Prostate gland (tissue), 2 donors: ENCODE data around the gene SURF1. TPM values are rescaled to one million over a fixed set of nuclear protein-coding genes. Genes with fewer than 3 reads are reported as not detected.

Source experiments
- DNase-seq: peaks from one replicate; pipeline ENCODE4 v3.0.0-alpha.2; 2019; ENCODE audit warnings: low spot score
- H3K27ac ChIP-seq, 2 donors: fragments of 200-600 bp; sonication (generic); 2 replicates each; pipeline ENCODE4 v1.5.1; 2017 to 2019
- H3K27me3 ChIP-seq: fragments of 200-600 bp; sonication (generic); replicated peaks from 2 replicates; pipeline ENCODE4 v1.5.1; 2019; ENCODE audit not compliant: insufficient read depth
- H3K36me3 ChIP-seq, 2 donors: fragments of 200-600 bp; sonication (generic); 1 replicate in 1 of 2; 2 replicates in 1 of 2; pipeline versions ENCODE4 v1.5.1 to v1.8.1; 2017 to 2019
- H3K4me1 ChIP-seq: fragments of 200-600 bp; sonication (generic); replicated peaks from 2 replicates; pipeline ENCODE4 v1.5.1; 2019
- H3K4me3 ChIP-seq, 2 donors: fragments of 200-600 bp; sonication (generic); 2 replicates each; pipeline ENCODE4 v1.5.1; 2017 to 2019
- H3K9me3 ChIP-seq: fragments of 200-600 bp; sonication (generic); 2 replicates; pipeline ENCODE4 v1.5.1; 2017
- POLR2A ChIP-seq: fragments of 450-650 bp; IDR thresholded peaks from one replicate; pipeline ENCODE4 v1.6.1; 2016; ENCODE audit warnings: antibody characterized with exemption, mild to moderate bottlenecking
- POLR2AphosphoS5 ChIP-seq: sonication (generic); formaldehyde crosslinking; IDR thresholded peaks from one replicate; pipeline ENCODE4 v1.6.1; 2017; ENCODE audit warnings: antibody characterized with exemption
- WGBS: methylation state at CpG from one replicate; pipeline ENCODE4 v1.1.5; 2018; 5-methylcytosine and 5-hydroxymethylcytosine counted together
- intact Hi-C: fragments of 100-400 bp; cut with DNase I; formaldehyde crosslinking; loops from one replicate; pipeline ENCODE4 v1.14.2; 2022
- total RNA-seq, 2 donors: library from RNA; depleted of rRNA; stranded (reverse); fragments of >200 nt; gene quantifications; one replicate each; pipeline ENCODE4 v1.1.0, GENCODE V29; 2016
- TF ChIP-seq, protein P1 (sequence below), 4 experiments: fragments of 200-600 bp in 2 of 4; fragments of 450-650 bp in 2 of 4; sonication (generic) in 2 of 4; IDR thresholded peaks; 1 replicate in 3 of 4; 2 replicates in 1 of 4; pipeline ENCODE4 v1.5.1; 2016 to 2019; ENCODE audit warnings: antibody characterized with exemption in 4 of 4, mild to moderate bottlenecking in 2 of 4, moderate library complexity in 2 of 4

Gene SURF1
- total RNA-seq, 2 donors from 2014 or later: 53.3 to 73.8 TPM

DNA sequence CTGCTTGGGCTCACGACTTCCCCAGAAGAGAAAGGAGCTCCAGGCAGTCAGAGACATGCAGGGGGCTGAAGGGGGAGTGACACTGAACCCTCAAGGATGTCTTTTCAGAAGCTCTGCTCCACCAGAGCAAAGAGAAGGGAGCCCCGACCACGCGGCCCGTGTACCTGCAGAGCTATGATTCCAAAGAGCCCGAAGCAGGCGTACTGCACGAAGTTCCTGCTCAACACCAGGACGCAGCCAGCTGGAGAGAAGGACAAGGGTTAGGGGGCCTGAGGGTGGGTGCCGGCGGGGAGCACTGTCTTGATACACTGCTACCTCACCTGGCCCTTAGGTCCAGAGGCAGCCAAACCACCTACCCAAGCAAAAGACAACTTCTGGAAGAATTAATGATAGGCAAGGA, 10.1 kb upstream of the SURF1 start:
- Histone ChIP-seq H3K36me3 (no peaks in the 10 kb centered on the region), H3K27me3 (no peaks in the 10 kb centered on the region), H3K27ac (no peak overlapping the region), H3K4me1 (peaks cover 29% of the 10 kb centered on the region), H3K4me3 (no peak overlapping the region), H3K9me3 (no peaks in the 10 kb centered on the region)
- TF ChIP-seq POLR2A: no peak
- TF ChIP-seq, protein P1, sequence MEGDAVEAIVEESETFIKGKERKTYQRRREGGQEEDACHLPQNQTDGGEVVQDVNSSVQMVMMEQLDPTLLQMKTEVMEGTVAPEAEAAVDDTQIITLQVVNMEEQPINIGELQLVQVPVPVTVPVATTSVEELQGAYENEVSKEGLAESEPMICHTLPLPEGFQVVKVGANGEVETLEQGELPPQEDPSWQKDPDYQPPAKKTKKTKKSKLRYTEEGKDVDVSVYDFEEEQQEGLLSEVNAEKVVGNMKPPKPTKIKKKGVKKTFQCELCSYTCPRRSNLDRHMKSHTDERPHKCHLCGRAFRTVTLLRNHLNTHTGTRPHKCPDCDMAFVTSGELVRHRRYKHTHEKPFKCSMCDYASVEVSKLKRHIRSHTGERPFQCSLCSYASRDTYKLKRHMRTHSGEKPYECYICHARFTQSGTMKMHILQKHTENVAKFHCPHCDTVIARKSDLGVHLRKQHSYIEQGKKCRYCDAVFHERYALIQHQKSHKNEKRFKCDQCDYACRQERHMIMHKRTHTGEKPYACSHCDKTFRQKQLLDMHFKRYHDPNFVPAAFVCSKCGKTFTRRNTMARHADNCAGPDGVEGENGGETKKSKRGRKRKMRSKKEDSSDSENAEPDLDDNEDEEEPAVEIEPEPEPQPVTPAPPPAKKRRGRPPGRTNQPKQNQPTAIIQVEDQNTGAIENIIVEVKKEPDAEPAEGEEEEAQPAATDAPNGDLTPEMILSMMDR (IDR thresholded peaks at IDR 0.05): no peak
- TF ChIP-seq POLR2AphosphoS5: no peak
- intact Hi-C loops: no loop called here
- WGBS: 93% methylated on average over 11 of the region's 11 CpGs
- DNase-seq: no peak

DNA sequence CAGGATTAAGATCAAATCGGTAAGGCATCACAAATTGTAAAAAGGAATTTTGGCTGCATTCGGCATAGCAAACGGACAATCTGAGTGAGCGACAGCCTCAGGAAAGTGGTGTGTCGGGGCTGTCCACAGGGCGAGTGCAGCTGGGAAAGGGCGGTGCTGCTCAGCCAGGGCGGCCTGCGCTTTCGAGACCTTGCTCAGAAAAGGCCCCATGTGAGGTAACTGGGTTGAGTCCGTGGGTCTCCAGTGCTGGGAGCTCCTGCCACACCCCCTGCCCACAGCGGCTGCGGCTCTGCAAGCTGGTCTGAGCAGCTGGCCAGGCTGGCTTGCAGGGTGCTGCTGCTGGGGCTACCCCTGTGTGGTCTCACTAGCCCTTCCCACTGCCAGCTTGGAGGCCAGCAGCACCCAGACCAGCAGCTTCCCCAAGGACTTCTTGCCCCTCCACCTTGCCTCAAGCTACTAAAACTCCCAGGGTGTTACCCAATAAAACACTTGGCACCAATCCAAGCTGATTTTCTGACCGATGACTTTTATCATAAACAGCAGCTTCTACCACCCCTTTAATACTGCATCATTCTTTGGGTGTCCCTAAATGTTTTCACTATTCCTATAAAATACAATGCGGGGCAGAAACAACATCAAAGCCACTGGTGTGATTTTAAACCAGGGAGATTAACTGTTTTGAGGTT, 6.2 kb upstream of the SURF1 start:
- no peak for DNase-seq
- no peak overlapping the region for H3K4me3 ChIP-seq
- no peak overlapping the region for H3K27ac ChIP-seq
- H3K4me1 ChIP-seq: peaks cover 20% of the 10 kb centered on the region
- 72% methylated on average over 14 of the region's 15 CpGs for WGBS
- no peaks in the 10 kb centered on the region for H3K36me3 ChIP-seq
- H3K27me3 ChIP-seq: no peaks in the 10 kb centered on the region
- TF ChIP-seq, protein P1 (IDR thresholded peaks at IDR 0.05): no peak
- TF ChIP-seq POLR2AphosphoS5: no peak
- no peak for TF ChIP-seq POLR2A
- no peaks in the 10 kb centered on the region for H3K9me3 ChIP-seq
- intact Hi-C loops: no loop called here

DNA sequence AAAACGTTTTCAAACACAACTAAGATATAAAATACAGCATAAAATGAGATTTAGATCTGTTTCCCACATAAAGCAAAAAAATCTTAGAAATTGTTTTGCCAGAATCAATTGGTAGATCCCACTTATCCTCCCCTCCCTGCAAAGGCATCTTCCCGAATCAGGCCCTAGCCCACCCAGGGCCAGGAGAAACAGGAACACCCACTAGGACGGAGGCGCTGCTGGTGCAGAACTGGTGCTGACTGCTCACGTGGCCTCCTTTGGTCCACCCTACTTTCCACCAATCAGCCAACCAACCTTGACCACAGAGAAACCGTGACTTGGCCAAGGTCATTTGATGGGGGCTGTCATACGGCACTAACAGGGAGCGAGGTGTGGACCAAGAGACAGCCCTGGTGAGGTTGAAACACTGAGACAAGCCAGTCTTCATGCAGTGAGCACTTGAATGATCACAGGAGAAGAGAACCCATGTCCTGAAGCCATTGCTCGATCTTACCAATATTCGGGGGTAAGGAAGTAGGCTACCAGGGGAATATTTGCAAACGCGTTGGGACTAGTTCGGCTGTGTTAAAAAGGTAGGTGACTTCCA, 5.3 kb upstream of the SURF1 start:
- Histone ChIP-seq H3K4me3 (no peak overlapping the region), H3K9me3 (no peaks in the 10 kb centered on the region), H3K27ac (no peak overlapping the region), H3K4me1 (peaks cover 23% of the 10 kb centered on the region), H3K36me3 (no peaks in the 10 kb centered on the region), H3K27me3 (no peaks in the 10 kb centered on the region)
- intact Hi-C loops: no loop called here
- 66% methylated on average over 13 of the region's 13 CpGs for whole genome bisulfite sequencing
- no peak for DNase-seq
- TF ChIP-seq, protein P1 (IDR thresholded peaks at IDR 0.05): no peak
- TF ChIP-seq POLR2AphosphoS5 (no peak), POLR2A (no peak)

- intact Hi-C loops: no loop called here
- 85% methylated on average over 21 of the region's 21 CpGs for WGBS
- no peaks in the 10 kb centered on the region for H3K36me3 ChIP-seq
- TF ChIP-seq POLR2AphosphoS5: no peak
- TF ChIP-seq POLR2A: no peak
- TF ChIP-seq, protein P1 (IDR thresholded peaks at IDR 0.05): no peak
- H3K4me3 ChIP-seq: no peak overlapping the region
- peaks cover 23% of the 10 kb centered on the region for H3K4me1 ChIP-seq
- H3K27ac ChIP-seq: no peak overlapping the region
- no peaks in the 10 kb centered on the region for H3K9me3 ChIP-seq
- no peak for DNase-seq
- no peaks in the 10 kb centered on the region for H3K27me3 ChIP-seq
Observed at GRCh38 chr9:133360400-133361393, 4.4 kb upstream of the SURF1 start.
